Vagina (tissue), 2 donors: ENCODE measurements around the gene CDV3.
A peak's percentile ranks its signal among the peaks of the same experiment; 100 is the strongest.

ENCODE experiments used
- CTCF ChIP-seq, 3 experiments: fragments of 450-650 bp in 2 of 3; fragments of 200-600 bp in 1 of 3; sonication (generic) in 1 of 3; IDR thresholded peaks; one replicate each; pipeline ENCODE4 v1.5.1; 2017 to 2019; ENCODE audit warnings: antibody characterized with exemption in 3 of 3, mild to moderate bottlenecking in 2 of 3, moderate library complexity in 2 of 3
- POLR2A ChIP-seq, 2 donors: fragments of 450-650 bp; IDR thresholded peaks; one replicate each; pipeline ENCODE4 v1.6.1; 2017; ENCODE audit warnings: antibody characterized with exemption in 2 of 2, mild to moderate bottlenecking in 2 of 2, moderate library complexity in 2 of 2

DNA sequence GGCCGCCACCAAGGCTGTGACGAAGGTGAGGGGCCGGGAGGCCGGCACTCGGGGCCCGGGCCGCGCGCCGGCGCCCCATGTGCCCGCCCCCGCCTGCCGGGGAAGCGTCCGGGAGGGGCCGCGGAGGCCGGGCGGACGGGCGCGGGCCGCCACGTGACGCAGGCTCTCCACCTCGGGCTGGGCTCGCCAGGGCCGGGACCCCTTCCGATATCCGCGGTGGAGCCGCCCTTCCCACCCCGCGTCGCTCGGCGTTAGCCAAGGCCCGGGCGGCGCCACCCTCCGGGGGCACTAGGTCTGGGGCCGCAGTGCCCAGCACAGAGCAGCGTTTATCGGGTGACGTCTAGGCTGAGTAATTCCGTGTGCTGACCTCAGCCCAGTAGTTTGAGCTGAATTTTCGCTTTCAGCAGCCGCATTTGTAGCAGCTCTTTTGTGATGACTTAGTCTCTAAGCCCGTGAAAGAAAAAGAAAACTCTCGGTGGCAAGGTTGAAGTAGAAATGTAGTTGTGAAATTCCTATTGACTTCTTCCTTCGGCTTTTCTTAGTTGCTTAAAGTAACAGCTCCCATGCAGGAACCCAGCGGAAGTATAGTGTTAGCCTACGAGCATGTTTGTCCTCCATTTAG lies 885 bp downstream of the CDV3 start:
- TF ChIP-seq CTCF (IDR thresholded peaks at IDR 0.05) = no peak
- peak in 1 of 2 donors; percentile 24 for TF ChIP-seq POLR2A (IDR thresholded peaks at IDR 0.05)
